ENCODE results near the gene RIN1. TPM values are rescaled to one million over a fixed set of nuclear protein-coding genes. Genes with fewer than 3 reads are reported as not detected.

The RIN1 gene
- total and polyA plus RNA-seq, 2 of the 13 experiments (the other 11 are each of a cell fraction or from before 2014, with no cell fraction given), result 2.4 to 4.1 TPM

DNA sequence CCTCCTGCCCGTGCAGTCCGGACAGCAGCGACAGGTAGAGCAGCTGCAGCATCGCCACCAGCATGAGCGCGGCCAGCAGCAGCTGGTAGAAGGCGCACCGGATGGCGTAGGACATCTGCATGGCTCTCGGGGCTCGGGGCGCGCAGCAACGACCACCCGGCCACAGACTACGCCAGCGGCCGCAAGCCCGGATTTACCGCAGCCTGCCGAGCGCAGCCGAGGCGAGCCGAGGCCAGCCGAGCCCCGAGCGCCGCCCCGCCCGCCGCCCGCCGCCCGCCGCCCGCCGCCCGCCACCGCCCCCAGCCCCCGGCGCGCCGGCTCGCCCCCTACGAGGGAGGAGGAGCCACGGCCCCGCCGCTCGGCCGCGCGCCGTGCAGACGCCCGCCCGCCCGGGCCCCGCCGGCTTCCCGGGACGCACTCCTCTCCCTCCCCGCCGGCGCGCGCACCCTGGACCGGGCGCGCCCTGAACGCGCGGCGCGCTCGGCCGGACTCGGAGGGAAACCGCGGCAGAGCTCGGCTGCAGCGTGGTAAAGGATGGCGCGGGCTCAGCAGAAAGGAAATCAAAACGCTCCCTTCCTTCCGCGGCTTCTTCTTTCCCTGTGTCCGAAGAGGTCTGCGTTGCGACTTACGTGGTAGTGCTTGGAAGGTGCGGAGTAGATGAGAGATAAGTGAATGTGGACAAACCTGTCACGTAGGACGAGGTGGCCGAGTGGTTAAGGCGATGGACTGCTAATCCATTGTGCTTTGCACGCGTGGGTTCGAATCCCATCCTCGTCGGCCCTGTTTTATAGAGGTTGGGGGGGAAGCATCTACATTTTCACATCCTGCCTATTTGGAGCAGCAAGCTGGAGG is 11.4 kb upstream of the RIN1 start, which contains the start of gene B4GAT1 (continued):
- TF ChIP-seq HIC2 (CRISPR knock-in tag; IDR thresholded peaks at IDR 0.05; ENCODE audit: low read depth) (0 out of 2 replicates have a peak, but pooled peaks have one; percentile 22), ZNF280D (CRISPR knock-in tag; IDR thresholded peaks at IDR 0.05) (no peak), ZNF563 (CRISPR knock-in tag; IDR thresholded peaks at IDR 0.05) (peak; percentile 49; the same call in 1 of the 2 replicates), ZSCAN9 (CRISPR knock-in tag; IDR thresholded peaks at IDR 0.05; ENCODE audit: borderline replicate concordance) (no peak; the same call in 1 of the 2 replicates), ZBTB20 (CRISPR knock-in tag; IDR thresholded peaks at IDR 0.05; ENCODE audit: borderline replicate concordance, low read depth) (peak; percentile 84), PITX1 (CRISPR knock-in tag; IDR thresholded peaks at IDR 0.05) (peak; percentile 85), ZNF770 (CRISPR knock-in tag; IDR thresholded peaks at IDR 0.05) (no peak), CREB1 (IDR thresholded peaks at IDR 0.05) (peak; percentile 41), CREB1 (CRISPR knock-in tag; IDR thresholded peaks at IDR 0.05) (no peak), ZFY (CRISPR knock-in tag; IDR thresholded peaks at IDR 0.05) (no peak; the same call in 1 of the 2 replicates), ZNF10 (CRISPR knock-in tag; IDR thresholded peaks at IDR 0.05; ENCODE audit: borderline replicate concordance, low read depth) (no peak), ZNF17 (CRISPR knock-in tag; IDR thresholded peaks at IDR 0.05) (no peak), DRAP1 (CRISPR knock-in tag; IDR thresholded peaks at IDR 0.05) (0 out of 2 replicates have a peak, but pooled peaks have one; percentile 11), CBX1 (IDR thresholded peaks at IDR 0.05; ENCODE audit: low read depth) (no peak), JUN (CRISPR knock-in tag; IDR thresholded peaks at IDR 0.05) (peak; percentile 39; the same call in 1 of the 2 replicates), FOXJ3 (CRISPR knock-in tag; IDR thresholded peaks at IDR 0.05; ENCODE audit: borderline replicate concordance) (no peak), SKI (IDR thresholded peaks at IDR 0.05; ENCODE audit: partially characterized antibody) (peak; percentile 36), ZNF7 (CRISPR knock-in tag; IDR thresholded peaks at IDR 0.05) (no peak), AHR (CRISPR knock-in tag; IDR thresholded peaks at IDR 0.05) (peak; percentile 31; the same call in 1 of the 2 replicates), TRIM24 (CRISPR knock-in tag; IDR thresholded peaks at IDR 0.05) (no peak), ZC3H13 (CRISPR knock-in tag; IDR thresholded peaks at IDR 0.05) (peak; percentile 89; the same call in 1 of the 2 replicates), ZNF672 (CRISPR knock-in tag; IDR thresholded peaks at IDR 0.05) (no peak)

Data from HepG2 (cell line).